GM21576 (cell line): ENCODE measurements around the gene BBOX1.
"Not testable (repeated sequence)": the region's sequence is repeated elsewhere in the genome, so short reads cannot be mapped to it uniquely, and the experiment has no call there.

Experiments
- ATAC-seq: cut with Tn5 transposase; IDR thresholded peaks from one replicate; pipeline ENCODE4 v1.9.1; 2021; ENCODE audit warnings: mild to moderate bottlenecking, moderate library complexity; ENCODE audit not compliant: unreplicated experiment

Gene BBOX1

GRCh38 chr11:27083241-27083640 lies 42.6 kb downstream of the BBOX1 start:
- no peak for ATAC-seq

DNA sequence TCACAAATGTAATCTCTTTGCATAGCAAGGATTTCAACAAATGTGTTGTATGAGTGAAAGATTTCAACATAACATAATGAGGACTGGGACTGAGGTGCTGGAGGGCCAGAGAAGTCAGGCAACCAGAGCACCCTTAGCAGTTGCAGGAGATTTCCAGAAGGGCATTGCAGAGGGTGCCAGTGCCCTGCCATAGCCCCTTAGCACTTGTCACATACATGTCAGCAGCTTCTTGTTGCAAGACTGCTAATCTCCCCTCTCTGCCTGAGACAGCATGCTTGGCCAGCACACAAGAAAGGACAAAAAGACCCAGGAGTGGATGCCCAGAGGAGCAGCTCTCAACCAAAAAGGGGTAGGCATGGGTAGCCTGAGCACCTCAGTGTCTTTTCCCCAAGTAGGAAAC lies 43.2 kb downstream of the BBOX1 start:
- ATAC-seq, result no peak

DNA sequence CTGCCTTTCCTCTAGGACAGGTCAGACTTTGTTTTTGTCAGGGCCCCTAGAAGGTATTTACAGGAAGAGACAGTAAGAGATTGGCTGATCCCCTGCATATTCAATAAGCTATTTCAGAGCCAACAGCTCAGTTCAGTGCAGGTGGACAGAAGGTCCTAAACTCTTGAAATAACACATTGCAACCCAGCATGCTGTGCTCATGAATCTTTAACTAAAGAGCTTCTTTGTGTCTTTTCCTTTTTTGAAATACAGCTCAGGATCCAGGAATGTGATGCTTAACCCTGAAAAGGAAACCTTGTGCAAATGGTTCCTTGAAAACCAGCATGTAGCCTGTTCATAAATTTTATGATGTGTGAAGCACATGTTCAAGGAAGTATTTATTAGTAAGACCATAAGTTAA lies 43.9 kb downstream of the BBOX1 start:
- ATAC-seq, result no peak

- no peak for ATAC-seq
Measured at GRCh38 chr11:27085111-27085510, 44.5 kb downstream of the BBOX1 start.

GRCh38 chr11:27085605-27086004 lies 45.0 kb downstream of the BBOX1 start:
- ATAC-seq, result no peak

- no peak for ATAC-seq
Measured at GRCh38 chr11:27087432-27087831, 46.8 kb downstream of the BBOX1 start.

DNA sequence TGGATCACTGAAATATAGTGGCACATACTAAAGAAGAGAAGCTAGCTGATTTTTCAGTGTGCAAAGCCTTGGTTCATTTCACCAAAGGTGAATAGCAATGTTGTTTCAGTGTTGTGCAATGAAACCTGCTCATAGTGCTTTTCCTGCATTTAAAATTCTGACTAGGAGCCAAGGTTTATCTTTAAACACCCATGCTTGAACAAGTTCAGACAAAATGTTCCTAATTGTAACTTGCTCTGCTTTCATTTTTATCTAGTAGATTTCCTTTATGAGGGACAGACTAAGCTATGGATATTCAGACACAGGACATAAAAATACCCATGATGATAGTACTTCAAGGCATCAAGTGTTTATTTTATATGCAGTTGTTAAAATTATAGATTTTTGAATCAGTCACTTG lies 47.7 kb downstream of the BBOX1 start:
- ATAC-seq, result no peak

DNA sequence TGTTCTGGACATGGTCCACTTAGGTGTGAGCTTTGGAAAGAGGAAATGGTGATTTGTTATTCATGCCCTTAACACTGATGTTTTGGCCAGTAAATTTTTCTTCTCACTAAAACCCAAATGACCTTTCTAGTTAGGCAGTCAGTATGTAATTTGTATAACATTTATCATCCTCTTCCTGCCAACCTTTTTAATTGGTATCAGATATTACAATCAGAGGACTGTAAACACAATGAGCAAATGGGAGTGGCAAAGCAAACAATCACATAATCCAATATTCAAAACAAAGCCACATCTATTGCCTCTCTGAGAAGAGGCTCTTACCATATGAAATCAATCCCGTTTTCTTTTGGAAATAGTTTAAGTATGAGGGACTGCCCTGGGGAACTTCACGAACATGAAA lies 49.1 kb downstream of the BBOX1 start:
- ATAC-seq, result no peak

DNA sequence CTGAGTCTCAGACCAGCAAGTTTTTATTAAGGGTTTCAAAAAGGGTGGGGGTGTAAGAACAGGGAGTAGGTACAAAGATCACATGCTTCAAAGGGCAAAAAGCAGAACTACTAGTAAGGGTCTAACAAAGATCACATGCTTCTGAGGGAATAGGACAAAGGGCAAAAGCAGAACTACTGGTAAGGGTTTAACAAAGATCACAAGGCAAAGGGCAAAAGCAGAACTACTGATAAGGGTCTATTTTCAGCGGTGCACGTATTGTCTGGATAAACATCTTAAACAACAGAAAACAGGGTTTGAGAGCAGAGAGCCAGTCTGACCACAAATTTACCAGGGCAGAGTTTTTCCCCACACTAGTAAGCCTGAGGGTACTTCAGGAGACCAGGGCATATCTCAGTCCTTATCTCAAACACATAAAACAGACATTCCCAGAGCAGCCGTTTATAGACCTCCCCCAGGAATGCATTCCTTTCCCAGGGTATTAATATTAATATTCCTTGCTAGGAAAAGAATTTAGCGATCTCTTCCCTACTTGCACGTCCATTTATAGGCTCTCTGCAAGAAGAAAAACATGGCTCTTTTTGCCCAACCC lies 49.8 kb downstream of the BBOX1 start:
- not testable (repeated sequence) for ATAC-seq

DNA sequence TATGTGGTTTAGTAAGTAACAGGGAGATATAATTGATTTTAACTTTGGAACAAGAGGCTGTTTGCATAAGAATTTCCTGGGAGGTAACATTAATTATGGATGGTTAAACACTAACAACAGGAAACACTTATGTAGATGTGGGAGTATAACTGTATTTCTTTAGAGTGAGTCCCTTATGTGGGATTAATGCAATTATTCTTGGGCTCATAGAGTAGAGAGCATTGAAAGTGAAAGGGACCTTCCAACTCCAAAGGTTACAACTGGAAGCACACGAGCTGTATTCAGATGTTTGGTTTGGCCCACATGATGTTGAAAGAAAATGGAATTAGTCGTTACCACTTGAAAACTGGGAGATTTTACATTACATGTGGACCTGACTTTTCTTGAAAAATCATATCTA lies 53.5 kb downstream of the BBOX1 start:
- no peak for ATAC-seq

GRCh38 chr11:27095059-27095458 lies 54.4 kb downstream of the BBOX1 start:
- no peak for ATAC-seq

GRCh38 chr11:27095887-27096286 lies 55.3 kb downstream of the BBOX1 start:
- no peak for ATAC-seq

GRCh38 chr11:27097551-27097950 lies 56.9 kb downstream of the BBOX1 start:
- no peak for ATAC-seq

GRCh38 chr11:27100534-27100933 lies 59.9 kb downstream of the BBOX1 start:
- no peak for ATAC-seq

DNA sequence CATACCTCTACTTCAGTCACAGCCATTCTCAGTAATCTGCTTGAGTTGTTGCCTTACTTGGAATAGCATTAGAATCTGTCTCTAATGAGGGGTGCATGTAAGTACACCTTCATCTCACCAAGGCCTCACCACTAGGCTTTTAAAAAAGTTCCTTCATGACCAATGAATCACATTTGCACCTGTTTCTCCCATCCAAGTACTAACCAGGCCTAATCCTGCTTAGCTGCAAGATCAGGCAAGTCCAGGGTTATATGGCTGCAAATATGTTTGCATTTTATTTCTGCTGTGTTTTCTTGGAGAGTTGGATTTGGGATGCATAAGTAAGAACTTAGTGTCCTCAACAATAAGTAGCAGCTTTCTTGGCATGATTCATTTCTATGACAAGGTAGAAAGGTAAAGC lies 66.9 kb downstream of the BBOX1 start:
- no peak for ATAC-seq

- ATAC-seq, result no peak
Measured at GRCh38 chr11:27108809-27109208, 68.2 kb downstream of the BBOX1 start.

DNA sequence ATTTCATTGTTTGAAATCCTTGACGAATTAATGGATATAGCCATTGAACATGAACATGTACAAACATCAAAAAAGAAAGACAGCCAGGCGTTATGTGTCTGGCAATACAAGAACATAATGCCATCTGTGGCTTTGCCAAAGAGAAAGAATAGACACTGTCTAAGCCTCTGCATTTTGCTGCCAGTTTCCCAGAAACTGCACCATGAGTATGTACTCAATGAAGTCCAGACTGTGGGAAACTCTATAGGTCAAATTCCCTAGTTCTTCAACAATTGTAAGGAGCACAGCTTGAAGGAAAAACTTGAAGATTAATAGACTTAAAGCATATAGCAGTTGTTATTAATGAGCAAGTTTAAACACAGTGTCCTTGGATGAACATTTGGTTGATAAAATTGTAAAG lies 71.3 kb downstream of the BBOX1 start:
- no peak for ATAC-seq

- ATAC-seq, result no peak
Measured at GRCh38 chr11:27112946-27113345, 72.3 kb downstream of the BBOX1 start.

DNA sequence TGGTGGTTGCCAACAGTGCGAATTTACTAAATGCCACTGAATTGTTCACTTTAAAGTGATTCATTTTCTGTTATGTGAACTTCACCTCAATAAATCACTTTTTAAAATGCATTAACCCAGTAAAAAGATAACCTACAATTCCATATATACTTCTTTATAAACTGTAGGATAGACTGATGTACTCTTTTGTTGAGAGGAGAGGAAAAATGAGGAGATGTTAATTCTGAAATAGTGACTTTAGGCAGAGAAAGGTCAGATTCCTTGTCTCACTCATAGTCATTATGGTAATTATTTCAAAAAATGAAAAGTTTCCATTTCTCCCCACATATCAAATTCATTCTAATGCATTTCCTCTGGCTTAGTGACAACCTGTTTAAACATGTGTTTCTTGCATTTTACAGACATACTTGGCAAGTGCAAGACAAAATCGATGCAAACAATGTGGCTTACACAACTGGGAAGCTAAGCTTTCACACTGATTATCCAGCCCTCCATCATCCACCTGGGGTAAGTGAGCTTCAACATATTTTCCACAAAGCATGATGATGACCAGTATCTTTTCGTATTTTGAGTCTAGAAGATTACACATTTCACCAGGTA lies 74.5 kb downstream of the BBOX1 start:
- no peak for ATAC-seq

- no peak for ATAC-seq
Measured at GRCh38 chr11:27116684-27117083, 76.1 kb downstream of the BBOX1 start.

- ATAC-seq, result no peak
Measured at GRCh38 chr11:27118371-27118770, 77.8 kb downstream of the BBOX1 start.

DNA sequence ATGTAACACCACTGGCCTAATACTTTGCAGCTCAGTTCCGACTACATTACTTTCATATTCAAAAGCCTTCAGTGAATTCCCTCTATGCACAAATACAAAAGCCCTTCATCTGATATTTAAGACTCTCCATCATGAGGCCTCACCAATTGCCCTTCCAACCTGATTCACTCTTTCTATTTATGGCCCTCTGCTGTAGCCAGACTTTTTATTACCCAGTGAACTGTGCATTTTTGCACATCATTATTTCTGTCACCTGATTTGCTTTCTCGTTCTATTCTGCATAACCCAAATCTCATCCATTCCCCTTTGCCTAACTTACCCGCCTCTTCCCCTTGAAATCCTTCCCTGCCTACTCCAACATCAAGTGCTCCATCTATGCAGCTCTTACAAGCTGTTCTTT lies 78.3 kb downstream of the BBOX1 start:
- ATAC-seq, result no peak

DNA sequence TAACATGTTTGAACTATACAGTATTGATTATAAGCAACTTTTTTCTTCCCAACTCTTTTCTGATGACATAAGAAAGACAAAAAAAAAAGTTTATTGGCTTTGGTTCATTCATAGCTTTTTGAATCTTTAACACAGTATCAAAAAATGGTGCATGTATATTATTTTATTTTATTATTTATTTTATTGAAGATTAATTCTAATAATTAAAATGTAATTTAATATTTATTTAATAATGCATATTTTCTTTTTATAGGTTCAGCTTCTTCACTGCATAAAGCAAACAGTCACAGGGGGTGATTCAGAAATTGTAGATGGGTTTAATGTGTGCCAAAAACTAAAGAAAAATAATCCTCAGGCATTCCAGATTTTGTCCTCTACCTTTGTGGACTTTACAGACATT lies 78.8 kb downstream of the BBOX1 start:
- ATAC-seq, result no peak
